Activated naive CD8-positive, alpha-beta T cell treated with anti-CD3 and anti-CD28 coated beads, Interleukin-2, amount 50 U/mL, for 24 hours (primary cell): ENCODE results near the gene CAMTA1.

ENCODE experiments used
- ATAC-seq: fragments of 150-1000 bp; cut with Tn5 transposase; one replicate; pipeline ENCODE4 v1.10.0; 2021
- DNase-seq: peaks from one replicate; pipeline ENCODE4 v3.0.0; 2021
- H3K27ac Mint-ChIP-seq: one replicate; pipeline ENCODE4 v1.8.0; 2021; ENCODE audit warnings: mild to moderate bottlenecking, mixed read lengths
- H3K27me3 Mint-ChIP-seq: one replicate; pipeline ENCODE4 v1.8.0; 2021; ENCODE audit warnings: mixed read lengths
- H3K36me3 Mint-ChIP-seq: one replicate; pipeline ENCODE4 v1.8.0; 2021; ENCODE audit warnings: low read depth, mixed read lengths
- H3K4me1 Mint-ChIP-seq: one replicate; pipeline ENCODE4 v1.8.0; 2021; ENCODE audit warnings: mixed read lengths
- H3K4me3 Mint-ChIP-seq: one replicate; pipeline ENCODE4 v1.8.0; 2021; ENCODE audit warnings: mild to moderate bottlenecking, moderate library complexity, mixed read lengths
- H3K9me3 Mint-ChIP-seq: one replicate; pipeline ENCODE4 v1.8.0; 2021; ENCODE audit warnings: mixed read lengths

The CAMTA1 gene

GRCh38 chr1:7570311-7570710, 785.1 kb downstream of the CAMTA1 start:
- DNase-seq: no peak
- no peak for ATAC-seq
- H3K4me1 Mint-ChIP-seq: no peaks in the 10 kb centered on the region

DNA sequence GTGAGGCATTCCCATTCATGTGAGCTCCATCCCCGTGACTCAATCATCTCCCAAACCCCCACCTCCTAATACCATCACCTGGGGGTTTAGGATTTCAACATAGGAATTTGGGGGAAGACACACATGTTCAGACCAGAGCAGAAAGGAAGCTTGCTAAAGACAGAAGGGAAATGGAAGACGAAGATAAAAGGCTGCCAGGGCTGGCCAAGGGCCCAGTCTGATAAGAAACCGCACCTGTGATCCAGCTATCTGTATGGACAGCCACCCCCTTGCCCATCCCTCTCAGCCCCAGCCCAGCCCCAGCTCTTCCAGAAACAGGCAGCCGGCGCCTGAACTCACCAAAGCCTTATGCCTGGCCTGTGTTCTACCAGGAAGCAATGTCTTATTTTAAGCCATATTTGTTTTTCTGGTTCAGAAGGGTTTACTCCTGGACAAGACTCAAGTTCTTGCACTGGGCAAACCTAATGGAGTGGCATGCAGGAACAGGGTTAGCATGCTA, 787.4 kb downstream of the CAMTA1 start:
- Mint-ChIP-seq H3K27me3 (peaks cover 3% of the 10 kb centered on the region), H3K27ac (no peak overlapping the region), H3K36me3 (no peaks in the 10 kb centered on the region), H3K9me3 (no peaks in the 10 kb centered on the region), H3K4me1 (no peaks in the 10 kb centered on the region), H3K4me3 (no peak overlapping the region)
- ATAC-seq (no peak), DNase-seq (no peak)

More at GRCh38 chr1:7570311-7570710, 785.1 kb downstream of the CAMTA1 start:
- Mint-ChIP-seq H3K36me3 (no peaks in the 10 kb centered on the region), H3K27ac (no peak overlapping the region), H3K4me3 (no peak overlapping the region), H3K27me3 (peaks cover 3% of the 10 kb centered on the region), H3K9me3 (no peaks in the 10 kb centered on the region)

DNA sequence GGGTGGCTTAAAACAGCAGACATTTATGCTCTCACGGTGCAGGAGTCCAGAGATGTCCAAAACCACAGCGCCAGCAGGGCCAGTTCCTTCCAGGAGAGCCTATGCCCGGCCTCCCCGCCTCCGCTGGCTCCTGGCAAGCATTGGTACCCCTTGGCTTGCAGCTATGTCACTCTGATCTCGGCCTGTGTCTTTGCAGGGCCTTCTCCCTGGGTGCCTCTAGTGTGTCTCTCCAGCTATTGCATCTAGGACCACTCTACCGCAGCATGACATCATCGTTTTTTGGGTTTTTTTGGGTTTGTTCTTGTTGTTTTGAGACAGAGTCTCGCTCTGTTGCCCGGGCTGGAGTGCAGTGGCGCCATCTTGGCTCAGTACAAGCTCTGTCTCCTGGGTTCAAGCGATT, 788.2 kb downstream of the CAMTA1 start:
- DNase-seq (no peak), ATAC-seq (no peak)
- Mint-ChIP-seq H3K27ac (no peak overlapping the region), H3K4me3 (no peak overlapping the region), H3K27me3 (peaks cover 3% of the 10 kb centered on the region), H3K36me3 (no peaks in the 10 kb centered on the region), H3K9me3 (no peaks in the 10 kb centered on the region), H3K4me1 (no peaks in the 10 kb centered on the region)

DNA sequence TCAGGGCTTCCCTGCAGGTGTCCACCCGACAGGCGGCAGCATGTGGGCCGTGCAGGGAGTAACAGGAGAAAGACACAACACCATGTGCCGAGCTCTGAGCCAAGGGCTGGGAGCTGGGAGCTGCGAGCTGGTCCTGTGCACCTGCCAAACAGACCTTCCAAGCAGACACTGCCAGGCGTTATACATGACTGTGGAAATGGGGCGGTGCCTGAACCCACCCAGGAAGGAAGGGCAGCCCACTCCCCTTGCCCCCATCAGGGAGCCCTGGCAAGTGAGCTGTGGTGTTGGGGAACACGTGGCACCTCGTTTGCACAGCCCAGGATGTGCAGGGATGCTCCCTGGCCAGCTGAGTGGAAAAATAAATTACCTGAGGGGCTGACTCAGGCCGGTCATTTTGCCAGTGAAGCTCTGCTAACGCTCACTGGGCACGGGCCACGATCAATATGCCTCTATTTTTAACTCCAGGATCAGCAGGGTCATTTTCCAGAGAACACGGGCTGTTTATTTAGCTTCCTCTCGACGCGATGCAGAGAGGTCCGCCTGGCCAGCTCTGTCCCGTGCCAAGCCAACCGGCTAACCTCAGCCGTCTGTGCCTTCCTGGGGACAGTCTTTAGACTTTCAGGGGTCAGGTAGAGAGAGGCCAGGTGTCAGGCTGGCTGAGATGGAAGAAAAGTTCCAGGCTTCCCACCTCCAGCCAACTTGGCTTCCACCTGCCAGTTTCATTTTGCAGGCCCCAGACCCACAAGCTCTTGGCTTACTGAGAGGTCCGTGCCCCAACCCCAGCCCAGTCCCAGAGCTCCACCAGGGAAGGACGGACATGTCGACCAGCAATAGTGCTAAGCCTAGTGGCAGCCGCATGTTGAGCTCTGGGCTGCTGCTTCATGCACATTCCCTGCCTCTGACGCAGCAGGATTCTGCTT, 789.1 kb downstream of the CAMTA1 start:
- ATAC-seq (no peak), DNase-seq (no peak)
- Mint-ChIP-seq H3K9me3 (no peaks in the 10 kb centered on the region), H3K27ac (no peak overlapping the region), H3K4me1 (no peaks in the 10 kb centered on the region), H3K36me3 (no peaks in the 10 kb centered on the region), H3K4me3 (no peak overlapping the region), H3K27me3 (peaks cover 3% of the 10 kb centered on the region)

- Mint-ChIP-seq H3K4me1 (no peaks in the 10 kb centered on the region), H3K27me3 (peaks cover 3% of the 10 kb centered on the region), H3K27ac (no peak overlapping the region), H3K9me3 (no peaks in the 10 kb centered on the region), H3K4me3 (no peak overlapping the region), H3K36me3 (no peaks in the 10 kb centered on the region)
- DNase-seq: no peak
- no peak for ATAC-seq
These were observed 789.8 kb downstream of the CAMTA1 start for GRCh38 chr1:7575041-7575400.

- H3K27me3 Mint-ChIP-seq: peaks cover 1% of the 10 kb centered on the region
- H3K36me3 Mint-ChIP-seq: no peaks in the 10 kb centered on the region
- H3K9me3 Mint-ChIP-seq: no peaks in the 10 kb centered on the region
- H3K4me3 Mint-ChIP-seq: no peak overlapping the region
- no peak overlapping the region for H3K27ac Mint-ChIP-seq
- no peaks in the 10 kb centered on the region for H3K4me1 Mint-ChIP-seq
- ATAC-seq: no peak
- DNase-seq: no peak
These were observed 791.8 kb downstream of the CAMTA1 start for GRCh38 chr1:7576946-7577657.

GRCh38 chr1:7578206-7578605, 793.0 kb downstream of the CAMTA1 start:
- DNase-seq (no peak), ATAC-seq (no peak)
- H3K4me1 Mint-ChIP-seq: no peaks in the 10 kb centered on the region
- no peak overlapping the region for H3K4me3 Mint-ChIP-seq
- no peaks in the 10 kb centered on the region for H3K9me3 Mint-ChIP-seq
- no peak overlapping the region for H3K27ac Mint-ChIP-seq
- no peaks in the 10 kb centered on the region for H3K36me3 Mint-ChIP-seq
- peaks cover 3% of the 10 kb centered on the region for H3K27me3 Mint-ChIP-seq

DNA sequence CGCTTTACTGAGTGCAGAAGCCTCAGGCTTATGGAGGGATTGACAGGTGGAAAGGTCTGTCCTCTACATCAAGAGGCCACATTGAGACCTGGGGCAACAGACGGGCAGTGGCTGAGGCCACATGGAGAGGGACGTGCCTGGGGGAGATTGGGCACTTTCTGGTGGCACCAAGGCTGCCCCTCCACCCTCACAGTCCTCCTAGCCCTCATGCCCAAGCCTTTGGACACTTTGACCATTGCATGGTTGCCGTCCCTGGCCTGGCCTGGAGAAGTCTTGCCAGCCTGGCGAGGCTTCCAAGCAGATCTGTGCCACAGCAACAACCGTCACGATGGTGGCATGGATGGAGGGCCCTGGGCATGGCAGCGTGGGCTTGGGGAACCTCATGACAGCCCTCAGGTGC, 793.8 kb downstream of the CAMTA1 start:
- no peaks in the 10 kb centered on the region for H3K4me1 Mint-ChIP-seq
- H3K36me3 Mint-ChIP-seq: no peaks in the 10 kb centered on the region
- DNase-seq (no peak), ATAC-seq (no peak)
- peaks cover 3% of the 10 kb centered on the region for H3K27me3 Mint-ChIP-seq
- H3K27ac Mint-ChIP-seq: no peak overlapping the region
- H3K4me3 Mint-ChIP-seq: no peak overlapping the region
- H3K9me3 Mint-ChIP-seq: no peaks in the 10 kb centered on the region

DNA sequence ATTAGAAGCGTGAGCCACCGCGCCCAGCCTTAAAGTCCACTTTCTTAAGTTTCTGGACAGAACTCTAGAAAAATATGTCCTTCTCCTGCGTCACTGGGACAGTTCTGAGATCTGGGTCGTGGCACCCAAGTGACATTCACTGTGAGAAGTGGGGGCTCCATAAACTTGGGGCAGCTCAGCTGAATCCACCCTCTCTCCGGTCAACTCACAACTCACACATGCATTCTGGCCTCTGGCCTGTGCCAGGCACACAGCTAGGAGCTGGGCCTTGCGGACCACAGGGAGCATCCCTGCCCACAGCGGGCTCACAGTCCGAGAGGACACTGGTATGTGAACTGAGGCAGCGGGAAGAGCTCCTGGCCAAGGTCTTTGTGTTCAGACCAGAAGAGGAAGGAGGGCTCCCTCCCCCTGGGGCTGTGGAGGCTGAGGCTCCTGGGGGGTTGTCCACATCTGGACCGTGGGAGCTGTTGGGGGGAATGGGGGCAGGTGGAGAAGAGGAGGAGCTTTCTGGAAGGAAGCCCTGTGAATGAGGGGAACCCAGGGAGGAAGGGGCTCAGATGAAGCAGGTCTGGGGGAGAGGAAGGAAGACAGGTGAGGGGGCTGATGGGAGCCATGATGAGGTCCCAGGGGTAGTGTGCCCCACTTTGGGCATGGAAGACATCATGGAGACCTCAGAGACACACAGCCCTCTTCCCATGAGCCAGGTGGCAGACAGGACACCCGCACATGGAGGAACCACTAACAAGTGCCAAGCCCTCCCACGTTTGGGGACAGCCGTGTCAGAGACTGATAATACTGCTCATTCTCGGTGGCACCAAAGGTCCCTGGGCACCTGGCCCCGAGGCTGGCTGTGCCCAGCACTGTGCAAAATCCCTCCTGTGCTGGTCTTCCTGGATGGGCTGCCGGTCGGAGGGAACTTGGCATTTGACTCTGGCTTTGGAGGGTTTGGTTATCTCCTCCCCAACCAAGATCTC, 794.9 kb downstream of the CAMTA1 start:
- DNase-seq: no peak
- H3K36me3 Mint-ChIP-seq: no peaks in the 10 kb centered on the region
- H3K4me3 Mint-ChIP-seq: no peak overlapping the region
- no peak overlapping the region for H3K27ac Mint-ChIP-seq
- no peak for ATAC-seq
- H3K4me1 Mint-ChIP-seq: no peaks in the 10 kb centered on the region
- H3K27me3 Mint-ChIP-seq: peaks cover 3% of the 10 kb centered on the region
- no peaks in the 10 kb centered on the region for H3K9me3 Mint-ChIP-seq

- no peaks in the 10 kb centered on the region for H3K9me3 Mint-ChIP-seq
- H3K27ac Mint-ChIP-seq: no peak overlapping the region
- ATAC-seq (no peak), DNase-seq (no peak)
- H3K4me3 Mint-ChIP-seq: no peak overlapping the region
- H3K27me3 Mint-ChIP-seq: peaks cover 3% of the 10 kb centered on the region
- no peaks in the 10 kb centered on the region for H3K4me1 Mint-ChIP-seq
- H3K36me3 Mint-ChIP-seq: no peaks in the 10 kb centered on the region
These were observed 795.9 kb downstream of the CAMTA1 start for GRCh38 chr1:7580923-7581753.

- no peaks in the 10 kb centered on the region for H3K9me3 Mint-ChIP-seq
- H3K27me3 Mint-ChIP-seq: peaks cover 3% of the 10 kb centered on the region
- H3K36me3 Mint-ChIP-seq: no peaks in the 10 kb centered on the region
- H3K4me1 Mint-ChIP-seq: no peaks in the 10 kb centered on the region
- no peak overlapping the region for H3K4me3 Mint-ChIP-seq
- no peak overlapping the region for H3K27ac Mint-ChIP-seq
- ATAC-seq: no peak
- DNase-seq: no peak
These were observed 796.7 kb downstream of the CAMTA1 start for GRCh38 chr1:7581754-7582459.

DNA sequence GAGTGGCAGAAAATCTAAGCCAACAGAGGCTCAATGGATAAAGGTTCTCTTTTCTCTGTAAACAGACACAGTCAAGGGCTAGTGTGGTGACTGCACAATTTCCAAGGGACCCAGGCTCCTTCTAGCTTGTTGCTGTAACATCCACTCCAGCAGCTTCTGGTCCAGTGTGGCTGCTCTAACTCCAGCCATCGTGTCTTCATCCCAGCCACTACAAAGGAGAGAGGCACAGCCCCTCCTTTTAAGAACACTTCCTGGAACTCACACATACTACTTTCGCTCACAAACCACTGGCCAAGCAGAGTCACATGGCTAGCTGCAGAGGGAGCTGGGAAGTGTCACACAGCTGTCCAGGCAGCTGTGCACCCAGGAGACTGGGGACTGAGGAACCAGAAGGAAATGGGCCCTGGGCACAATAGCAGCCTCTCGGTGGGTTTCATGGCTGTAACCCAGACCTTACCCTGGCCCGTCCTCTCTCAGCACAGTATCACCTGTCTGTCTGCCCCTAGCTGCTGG, 797.3 kb downstream of the CAMTA1 start:
- no peak for ATAC-seq
- Mint-ChIP-seq H3K4me3 (no peak overlapping the region), H3K4me1 (no peaks in the 10 kb centered on the region), H3K27me3 (peaks cover 3% of the 10 kb centered on the region), H3K27ac (no peak overlapping the region), H3K9me3 (no peaks in the 10 kb centered on the region), H3K36me3 (no peaks in the 10 kb centered on the region)
- DNase-seq: no peak
